ENCODE data around the gene SPRY1. TPM values are rescaled to one million over a fixed set of nuclear protein-coding genes. Genes with fewer than 3 reads are reported as not detected.

Gene SPRY1
- total and polyA plus RNA-seq, 9 of the 15 experiments (the other 6 are each of a cell fraction or from before 2014, with no cell fraction given): 0.18 to 1.9 (median 0.45) TPM; not detected in 1

- no peak for TF ChIP-seq ATF3 (IDR thresholded peaks at IDR 0.05)
- TF ChIP-seq ATF3 (CRISPR knock-in tag; conservative IDR thresholded peaks at IDR 0.05): no peak
- TF ChIP-seq USF1 (CRISPR knock-in tag; IDR thresholded peaks at IDR 0.05): no peak
- TF ChIP-seq CBX2 (IDR thresholded peaks at IDR 0.05; ENCODE audit: insufficient read depth, low read length, poor library complexity, severe bottlenecking): no peak
- TF ChIP-seq SMARCC2 (IDR thresholded peaks at IDR 0.05; ENCODE audit: low read depth): no peak
- TF ChIP-seq FIP1L1 (IDR thresholded peaks at IDR 0.05; ENCODE audit: low read depth, low read length, poor library complexity, severe bottlenecking): no peak
- TF ChIP-seq LEF1 (IDR thresholded peaks at IDR 0.05): no peak
- no peak for TF ChIP-seq XRCC4 (IDR thresholded peaks at IDR 0.05; ENCODE audit: extremely low read depth, insufficient read depth, insufficient read length)
- TF ChIP-seq SMAD3 (CRISPR knock-in tag; conservative IDR thresholded peaks at IDR 0.05): no peak
- peak; percentile 75 for TF ChIP-seq TCF3 (CRISPR knock-in tag; IDR thresholded peaks at IDR 0.05)
- no peak for TF ChIP-seq BDP1 (IDR thresholded peaks at IDR 0.05; ENCODE audit: insufficient read depth, insufficient read length)
- TF ChIP-seq LARP7 (IDR thresholded peaks at IDR 0.05): no peak
- TF ChIP-seq ZEB2 (IDR thresholded peaks at IDR 0.05): peak; percentile 54
- TF ChIP-seq SRSF9 (IDR thresholded peaks at IDR 0.05; ENCODE audit: borderline replicate concordance, low read depth, low read length): no peak
- TF ChIP-seq CBX1 (IDR thresholded peaks at IDR 0.05; ENCODE audit: low read depth): no peak
- no peak for TF ChIP-seq NFRKB (IDR thresholded peaks at IDR 0.05; ENCODE audit: low read depth)
- no peak for TF ChIP-seq NRF1 (conservative IDR thresholded peaks at IDR 0.05 in 1 of 2, IDR thresholded peaks at IDR 0.05 in 1 of 2)
- no peak for TF ChIP-seq HOMEZ (CRISPR knock-in tag; IDR thresholded peaks at IDR 0.05)
- no peak for TF ChIP-seq ZBTB43 (CRISPR knock-in tag; IDR thresholded peaks at IDR 0.05)
- no peak for TF ChIP-seq ZNF778 (CRISPR knock-in tag; IDR thresholded peaks at IDR 0.05)
- TF ChIP-seq PHF20 (IDR thresholded peaks at IDR 0.05; ENCODE audit: partially characterized antibody): no peak
- TF ChIP-seq SAFB (IDR thresholded peaks at IDR 0.05; ENCODE audit: borderline replicate concordance, low read depth, low read length): no peak
- TF ChIP-seq FOXK2 (conservative IDR thresholded peaks at IDR 0.05 in 1 of 2, IDR thresholded peaks at IDR 0.05 in 1 of 2; ENCODE audit: low read depth in 2 of 2): peak in 1 of 2 experiments; percentile 26; a peak in 1 of 4 replicates
- peak; percentile 7; the same call in 1 of the 2 replicates for TF ChIP-seq ETV5 (CRISPR knock-in tag; IDR thresholded peaks at IDR 0.05; ENCODE audit: low read depth)
- TF ChIP-seq ZNF431 (CRISPR knock-in tag; IDR thresholded peaks at IDR 0.05): no peak
- TF ChIP-seq PHB2 (IDR thresholded peaks at IDR 0.05; ENCODE audit: low read depth): no peak
- 0 out of 2 replicates have a peak, but pooled peaks have one; percentile 4 for TF ChIP-seq GABPA (tag; conservative IDR thresholded peaks at IDR 0.05; ENCODE audit: low read depth)
These were observed 46.4 kb upstream of the SPRY1 start (continued) for GRCh38 chr4:123350191-123350544.

Data from K562 (cell line).